ENCODE data around the gene ADGRV1. TPM values are rescaled to one million over a fixed set of nuclear protein-coding genes. Genes with fewer than 3 reads are reported as not detected.

The ADGRV1 gene
- total RNA-seq, 2 donors from 2014 or later: 16.4 to 20.9 TPM

- intact Hi-C loops (cut with DNase I): no loop called here
- H3K27ac ChIP-seq: no peak overlapping the region
- TF ChIP-seq, protein P1, sequence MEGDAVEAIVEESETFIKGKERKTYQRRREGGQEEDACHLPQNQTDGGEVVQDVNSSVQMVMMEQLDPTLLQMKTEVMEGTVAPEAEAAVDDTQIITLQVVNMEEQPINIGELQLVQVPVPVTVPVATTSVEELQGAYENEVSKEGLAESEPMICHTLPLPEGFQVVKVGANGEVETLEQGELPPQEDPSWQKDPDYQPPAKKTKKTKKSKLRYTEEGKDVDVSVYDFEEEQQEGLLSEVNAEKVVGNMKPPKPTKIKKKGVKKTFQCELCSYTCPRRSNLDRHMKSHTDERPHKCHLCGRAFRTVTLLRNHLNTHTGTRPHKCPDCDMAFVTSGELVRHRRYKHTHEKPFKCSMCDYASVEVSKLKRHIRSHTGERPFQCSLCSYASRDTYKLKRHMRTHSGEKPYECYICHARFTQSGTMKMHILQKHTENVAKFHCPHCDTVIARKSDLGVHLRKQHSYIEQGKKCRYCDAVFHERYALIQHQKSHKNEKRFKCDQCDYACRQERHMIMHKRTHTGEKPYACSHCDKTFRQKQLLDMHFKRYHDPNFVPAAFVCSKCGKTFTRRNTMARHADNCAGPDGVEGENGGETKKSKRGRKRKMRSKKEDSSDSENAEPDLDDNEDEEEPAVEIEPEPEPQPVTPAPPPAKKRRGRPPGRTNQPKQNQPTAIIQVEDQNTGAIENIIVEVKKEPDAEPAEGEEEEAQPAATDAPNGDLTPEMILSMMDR (IDR thresholded peaks at IDR 0.05): no peak
- no peak for TF ChIP-seq POLR2A (IDR thresholded peaks at IDR 0.05)
- TF ChIP-seq POLR2AphosphoS5 (IDR thresholded peaks at IDR 0.05): no peak
- H3K4me1 ChIP-seq (replicated peaks): no peaks in the 10 kb centered on the region
- no peaks in the 10 kb centered on the region for H3K9me3 ChIP-seq
- no peaks in the 10 kb centered on the region for H3K27me3 ChIP-seq (replicated peaks; ENCODE audit: insufficient read depth)
- no peaks in the 10 kb centered on the region for H3K36me3 ChIP-seq
- H3K4me3 ChIP-seq: no peak overlapping the region
- DNase-seq (ENCODE audit: low spot score): no peak
These were observed 342.7 kb downstream of the ADGRV1 start for GRCh38 chr5:90901261-90901660.

DNA sequence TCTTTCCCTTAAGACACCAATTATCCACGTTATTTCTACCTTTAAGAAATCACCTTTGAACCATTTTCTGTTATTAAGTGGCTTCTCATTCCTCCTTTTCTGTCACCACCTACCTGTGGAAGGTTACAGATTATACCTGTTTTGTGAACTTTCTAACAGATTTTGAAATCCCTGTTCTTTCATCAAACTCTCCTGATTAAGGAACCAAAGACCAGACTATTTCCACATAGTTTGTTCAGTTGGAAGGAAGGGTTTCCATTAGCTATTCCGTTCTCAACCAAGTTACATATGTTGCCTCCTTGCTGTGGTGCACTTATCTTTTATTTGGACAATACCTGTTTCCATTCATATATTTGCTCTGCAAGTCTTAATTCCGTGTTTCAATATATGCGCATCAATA, 343.6 kb downstream of the ADGRV1 start:
- Histone ChIP-seq H3K36me3 (no peaks in the 10 kb centered on the region), H3K9me3 (no peaks in the 10 kb centered on the region), H3K27ac (no peak overlapping the region), H3K4me3 (no peak overlapping the region), H3K4me1 (replicated peaks) (no peaks in the 10 kb centered on the region), H3K27me3 (replicated peaks; ENCODE audit: insufficient read depth) (no peaks in the 10 kb centered on the region)
- TF ChIP-seq, protein P1 (IDR thresholded peaks at IDR 0.05): no peak
- TF ChIP-seq POLR2A (IDR thresholded peaks at IDR 0.05) (no peak), POLR2AphosphoS5 (IDR thresholded peaks at IDR 0.05) (no peak)
- intact Hi-C loops (cut with DNase I): no loop called here
- DNase-seq (ENCODE audit: low spot score): no peak
- WGBS: 92% methylated on average over 4 of the region's 4 CpGs

DNA sequence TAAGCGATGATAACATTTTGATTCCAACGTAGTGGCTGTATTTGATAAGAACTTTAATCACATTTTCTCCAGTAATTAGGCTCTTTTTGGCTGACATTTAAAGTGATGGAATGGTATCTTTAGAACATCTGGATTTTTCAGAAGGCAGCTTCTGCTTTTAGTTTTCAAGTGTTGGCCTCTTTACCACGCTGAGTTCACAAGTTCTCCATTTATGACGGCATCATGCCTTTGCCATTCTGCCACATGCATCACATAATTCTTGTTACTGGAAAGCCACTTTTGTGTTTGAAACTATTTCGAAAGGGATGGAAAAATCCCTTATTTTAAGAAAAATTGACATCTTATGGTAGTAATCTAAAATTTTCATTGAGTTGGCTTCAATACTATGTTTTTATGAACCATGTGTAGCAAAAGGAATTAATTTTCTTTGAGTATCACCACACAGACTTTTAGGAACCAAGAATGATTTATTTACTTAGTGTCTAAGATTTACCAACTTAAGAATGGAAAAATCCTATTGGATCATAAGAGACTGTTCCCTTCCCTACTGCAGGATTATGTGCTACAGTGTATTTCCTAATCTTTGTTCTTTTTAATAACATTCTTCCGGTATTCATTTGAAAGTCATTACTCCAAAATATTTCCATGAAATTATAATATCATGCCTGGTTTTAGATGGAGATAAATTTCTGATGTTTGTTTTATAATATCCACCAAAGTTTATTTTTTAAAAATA, 344.2 kb downstream of the ADGRV1 start:
- no peaks in the 10 kb centered on the region for H3K27me3 ChIP-seq (replicated peaks; ENCODE audit: insufficient read depth)
- whole genome bisulfite sequencing: 76% methylated on average over 6 of the region's 6 CpGs

DNA sequence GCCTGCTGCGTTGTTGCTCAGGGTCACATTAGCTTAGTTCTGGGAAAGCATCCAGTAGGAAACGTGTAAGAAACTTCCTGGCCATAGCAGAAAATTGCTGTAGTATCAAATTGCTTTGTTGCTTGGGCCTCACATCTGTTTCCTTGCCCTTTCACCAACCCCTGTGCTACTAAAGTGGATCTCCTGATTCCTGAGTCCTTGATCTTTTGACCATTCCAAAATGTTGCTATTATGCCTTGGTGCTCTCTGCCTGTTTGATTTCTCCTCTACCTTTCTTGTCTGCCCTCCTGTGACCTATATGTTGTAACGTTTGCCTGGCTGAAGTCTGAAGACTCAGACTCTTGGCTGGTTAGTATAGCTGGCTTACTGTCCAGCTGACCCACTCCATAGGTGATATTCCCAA, 350.5 kb downstream of the ADGRV1 start:
- H3K27ac ChIP-seq: no peak overlapping the region
- intact Hi-C loops (cut with DNase I): no loop called here
- TF ChIP-seq POLR2A (IDR thresholded peaks at IDR 0.05) (no peak), POLR2AphosphoS5 (IDR thresholded peaks at IDR 0.05) (peak; percentile 9)
- DNase-seq (ENCODE audit: low spot score): no peak
- no peak overlapping the region for H3K4me3 ChIP-seq
- H3K27me3 ChIP-seq (replicated peaks; ENCODE audit: insufficient read depth): no peaks in the 10 kb centered on the region
- H3K9me3 ChIP-seq: no peaks in the 10 kb centered on the region
- WGBS: 35% methylated on average over 3 of the region's 3 CpGs
- H3K36me3 ChIP-seq: no peaks in the 10 kb centered on the region
- H3K4me1 ChIP-seq (replicated peaks): no peaks in the 10 kb centered on the region

More for the DNA sequence above, 344.2 kb downstream of the ADGRV1 start:
- intact Hi-C loops (cut with DNase I): no loop called here
- Histone ChIP-seq H3K4me3 (no peak overlapping the region), H3K9me3 (no peaks in the 10 kb centered on the region), H3K36me3 (no peaks in the 10 kb centered on the region), H3K27ac (no peak overlapping the region), H3K4me1 (replicated peaks) (no peaks in the 10 kb centered on the region)
- TF ChIP-seq, protein P1 (IDR thresholded peaks at IDR 0.05): no peak
- TF ChIP-seq POLR2A (IDR thresholded peaks at IDR 0.05) (no peak), POLR2AphosphoS5 (IDR thresholded peaks at IDR 0.05) (no peak)
- no peak for DNase-seq (ENCODE audit: low spot score)

GRCh38 chr5:90909940-90910339, 351.3 kb downstream of the ADGRV1 start:
- Histone ChIP-seq H3K9me3 (no peaks in the 10 kb centered on the region), H3K4me3 (no peak overlapping the region), H3K4me1 (replicated peaks) (no peaks in the 10 kb centered on the region), H3K36me3 (no peaks in the 10 kb centered on the region), H3K27me3 (replicated peaks; ENCODE audit: insufficient read depth) (no peaks in the 10 kb centered on the region), H3K27ac (no peak overlapping the region)
- intact Hi-C loops (cut with DNase I): no loop called here
- 85% methylated on average over 6 of the region's 6 CpGs for WGBS
- DNase-seq (ENCODE audit: low spot score): no peak
- no peak for TF ChIP-seq POLR2A (IDR thresholded peaks at IDR 0.05)
- no peak for TF ChIP-seq POLR2AphosphoS5 (IDR thresholded peaks at IDR 0.05)
- TF ChIP-seq, protein P1 (IDR thresholded peaks at IDR 0.05): no peak

All from prostate gland (tissue), 2 donors.